ENCODE measurements around the gene ARL13B. TPM values are rescaled to one million over a fixed set of nuclear protein-coding genes. Genes with fewer than 3 reads are reported as not detected.
"Not testable (repeated sequence)": the region's sequence is repeated elsewhere in the genome, so short reads cannot be mapped to it uniquely, and the experiment has no call there.

ARL13B gene
- total RNA-seq, 1 experiment from 2014 or later = 9.3 TPM

DNA sequence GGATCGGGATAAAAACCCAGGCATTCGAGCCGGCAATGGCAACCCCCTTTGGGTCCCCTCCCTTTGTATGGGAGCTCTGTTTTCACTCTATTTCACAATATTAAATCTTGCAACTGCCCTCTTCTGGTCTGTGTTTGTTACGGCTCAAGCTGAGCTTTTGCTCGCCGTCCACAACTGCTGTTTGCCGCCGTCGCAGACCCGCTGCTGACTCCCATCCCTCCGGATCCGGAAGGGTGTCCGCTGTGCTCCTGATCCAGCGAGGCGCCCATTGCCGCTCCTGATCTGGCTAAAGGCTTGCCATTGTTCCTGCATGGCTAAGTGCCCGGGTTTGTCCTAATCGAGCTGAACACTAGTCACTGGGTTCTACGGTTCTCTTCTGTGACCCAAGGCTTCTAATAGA, 14.8 kb upstream of the ARL13B start:
- ATAC-seq; DNase-seq (ENCODE audit: low spot score); H3K4me3 Mint-ChIP-seq; CTCF ChIA-PET; H3K4me1 Mint-ChIP-seq; H3K27ac Mint-ChIP-seq; H3K27me3 Mint-ChIP-seq (ENCODE audit: low read depth); POLR2A ChIA-PET: not testable (repeated sequence)
- Mint-ChIP-seq H3K9me3 (peaks cover 73% of the 10 kb centered on the region), H3K36me3 (peaks cover 41% of the 10 kb centered on the region)

DNA sequence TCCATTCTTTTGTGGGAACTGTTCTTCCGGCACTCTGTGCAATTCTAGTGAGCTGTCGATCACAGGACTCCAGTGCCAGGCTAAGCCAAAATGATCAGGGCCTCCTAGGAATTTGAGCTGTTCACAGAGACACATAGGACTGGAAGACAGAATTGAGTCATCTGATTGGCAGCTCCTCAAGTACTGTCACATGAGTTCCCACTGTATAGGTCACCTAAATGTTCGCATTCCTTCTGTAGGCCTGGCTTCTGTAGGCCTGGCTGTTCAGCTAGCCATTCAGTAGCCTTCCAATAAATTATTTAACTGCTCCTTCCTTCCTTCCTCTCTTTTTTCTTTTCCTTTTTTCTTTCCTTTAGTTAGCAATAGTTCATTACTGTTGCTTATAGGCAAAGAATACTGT, 10.5 kb upstream of the ARL13B start:
- Mint-ChIP-seq H3K36me3 (peaks cover 16% of the 10 kb centered on the region), H3K9me3 (peaks cover 38% of the 10 kb centered on the region), H3K4me3 (no peak overlapping the region), H3K4me1 (peaks cover 10% of the 10 kb centered on the region), H3K27me3 (ENCODE audit: low read depth) (peaks cover 24% of the 10 kb centered on the region), H3K27ac (no peak overlapping the region)
- CTCF ChIA-PET = interaction anchor here (1.1 kb wide), 1 partner anchor 133 kb away, joined by 3 read pairs; no protein-coding TSS in a partner anchor
- no peak for ATAC-seq
- DNase-seq (ENCODE audit: low spot score) = no peak
- POLR2A ChIA-PET = no interaction called here
- TF ChIP-seq SOX15 (CRISPR knock-in tag; IDR thresholded peaks at IDR 0.05) (no peak), FOXP1 (CRISPR knock-in tag; IDR thresholded peaks at IDR 0.05; ENCODE audit: borderline replicate concordance) (no peak), MXD4 (CRISPR knock-in tag; IDR thresholded peaks at IDR 0.05; ENCODE audit: borderline replicate concordance) (no peak), ZNF263 (CRISPR knock-in tag; IDR thresholded peaks at IDR 0.05; ENCODE audit: low read depth) (no peak), NFATC4 (CRISPR knock-in tag; IDR thresholded peaks at IDR 0.05) (no peak), ZNF232 (CRISPR knock-in tag; IDR thresholded peaks at IDR 0.05) (no peak), ZNF423 (CRISPR knock-in tag; IDR thresholded peaks at IDR 0.05) (no peak), GABPB1 (CRISPR knock-in tag; IDR thresholded peaks at IDR 0.05) (no peak), GRHL2 (CRISPR knock-in tag; IDR thresholded peaks at IDR 0.05; ENCODE audit: insufficient replicate concordance, severe bottlenecking) (no peak), NR2C2 (CRISPR knock-in tag; IDR thresholded peaks at IDR 0.05) (no peak), MYBL2 (CRISPR knock-in tag; IDR thresholded peaks at IDR 0.05) (no peak), ZNF121 (CRISPR knock-in tag; IDR thresholded peaks at IDR 0.05) (no peak)
- TF ChIP-seq, protein P1, sequence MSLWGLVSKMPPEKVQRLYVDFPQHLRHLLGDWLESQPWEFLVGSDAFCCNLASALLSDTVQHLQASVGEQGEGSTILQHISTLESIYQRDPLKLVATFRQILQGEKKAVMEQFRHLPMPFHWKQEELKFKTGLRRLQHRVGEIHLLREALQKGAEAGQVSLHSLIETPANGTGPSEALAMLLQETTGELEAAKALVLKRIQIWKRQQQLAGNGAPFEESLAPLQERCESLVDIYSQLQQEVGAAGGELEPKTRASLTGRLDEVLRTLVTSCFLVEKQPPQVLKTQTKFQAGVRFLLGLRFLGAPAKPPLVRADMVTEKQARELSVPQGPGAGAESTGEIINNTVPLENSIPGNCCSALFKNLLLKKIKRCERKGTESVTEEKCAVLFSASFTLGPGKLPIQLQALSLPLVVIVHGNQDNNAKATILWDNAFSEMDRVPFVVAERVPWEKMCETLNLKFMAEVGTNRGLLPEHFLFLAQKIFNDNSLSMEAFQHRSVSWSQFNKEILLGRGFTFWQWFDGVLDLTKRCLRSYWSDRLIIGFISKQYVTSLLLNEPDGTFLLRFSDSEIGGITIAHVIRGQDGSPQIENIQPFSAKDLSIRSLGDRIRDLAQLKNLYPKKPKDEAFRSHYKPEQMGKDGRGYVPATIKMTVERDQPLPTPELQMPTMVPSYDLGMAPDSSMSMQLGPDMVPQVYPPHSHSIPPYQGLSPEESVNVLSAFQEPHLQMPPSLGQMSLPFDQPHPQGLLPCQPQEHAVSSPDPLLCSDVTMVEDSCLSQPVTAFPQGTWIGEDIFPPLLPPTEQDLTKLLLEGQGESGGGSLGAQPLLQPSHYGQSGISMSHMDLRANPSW (CRISPR knock-in tag; conservative IDR thresholded peaks at IDR 0.05; ENCODE audit: low read depth) = no peak
- TF ChIP-seq, protein P2, sequence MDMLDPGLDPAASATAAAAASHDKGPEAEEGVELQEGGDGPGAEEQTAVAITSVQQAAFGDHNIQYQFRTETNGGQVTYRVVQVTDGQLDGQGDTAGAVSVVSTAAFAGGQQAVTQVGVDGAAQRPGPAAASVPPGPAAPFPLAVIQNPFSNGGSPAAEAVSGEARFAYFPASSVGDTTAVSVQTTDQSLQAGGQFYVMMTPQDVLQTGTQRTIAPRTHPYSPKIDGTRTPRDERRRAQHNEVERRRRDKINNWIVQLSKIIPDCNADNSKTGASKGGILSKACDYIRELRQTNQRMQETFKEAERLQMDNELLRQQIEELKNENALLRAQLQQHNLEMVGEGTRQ (CRISPR knock-in tag; IDR thresholded peaks at IDR 0.05) = no peak
- TF ChIP-seq, protein P3, sequence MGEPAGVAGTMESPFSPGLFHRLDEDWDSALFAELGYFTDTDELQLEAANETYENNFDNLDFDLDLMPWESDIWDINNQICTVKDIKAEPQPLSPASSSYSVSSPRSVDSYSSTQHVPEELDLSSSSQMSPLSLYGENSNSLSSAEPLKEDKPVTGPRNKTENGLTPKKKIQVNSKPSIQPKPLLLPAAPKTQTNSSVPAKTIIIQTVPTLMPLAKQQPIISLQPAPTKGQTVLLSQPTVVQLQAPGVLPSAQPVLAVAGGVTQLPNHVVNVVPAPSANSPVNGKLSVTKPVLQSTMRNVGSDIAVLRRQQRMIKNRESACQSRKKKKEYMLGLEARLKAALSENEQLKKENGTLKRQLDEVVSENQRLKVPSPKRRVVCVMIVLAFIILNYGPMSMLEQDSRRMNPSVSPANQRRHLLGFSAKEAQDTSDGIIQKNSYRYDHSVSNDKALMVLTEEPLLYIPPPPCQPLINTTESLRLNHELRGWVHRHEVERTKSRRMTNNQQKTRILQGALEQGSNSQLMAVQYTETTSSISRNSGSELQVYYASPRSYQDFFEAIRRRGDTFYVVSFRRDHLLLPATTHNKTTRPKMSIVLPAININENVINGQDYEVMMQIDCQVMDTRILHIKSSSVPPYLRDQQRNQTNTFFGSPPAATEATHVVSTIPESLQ (CRISPR knock-in tag; IDR thresholded peaks at IDR 0.05) = no peak
- TF ChIP-seq, protein P4, sequence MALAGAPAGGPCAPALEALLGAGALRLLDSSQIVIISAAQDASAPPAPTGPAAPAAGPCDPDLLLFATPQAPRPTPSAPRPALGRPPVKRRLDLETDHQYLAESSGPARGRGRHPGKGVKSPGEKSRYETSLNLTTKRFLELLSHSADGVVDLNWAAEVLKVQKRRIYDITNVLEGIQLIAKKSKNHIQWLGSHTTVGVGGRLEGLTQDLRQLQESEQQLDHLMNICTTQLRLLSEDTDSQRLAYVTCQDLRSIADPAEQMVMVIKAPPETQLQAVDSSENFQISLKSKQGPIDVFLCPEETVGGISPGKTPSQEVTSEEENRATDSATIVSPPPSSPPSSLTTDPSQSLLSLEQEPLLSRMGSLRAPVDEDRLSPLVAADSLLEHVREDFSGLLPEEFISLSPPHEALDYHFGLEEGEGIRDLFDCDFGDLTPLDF (CRISPR knock-in tag; IDR thresholded peaks at IDR 0.05) = no peak
- TF ChIP-seq, protein P5, sequence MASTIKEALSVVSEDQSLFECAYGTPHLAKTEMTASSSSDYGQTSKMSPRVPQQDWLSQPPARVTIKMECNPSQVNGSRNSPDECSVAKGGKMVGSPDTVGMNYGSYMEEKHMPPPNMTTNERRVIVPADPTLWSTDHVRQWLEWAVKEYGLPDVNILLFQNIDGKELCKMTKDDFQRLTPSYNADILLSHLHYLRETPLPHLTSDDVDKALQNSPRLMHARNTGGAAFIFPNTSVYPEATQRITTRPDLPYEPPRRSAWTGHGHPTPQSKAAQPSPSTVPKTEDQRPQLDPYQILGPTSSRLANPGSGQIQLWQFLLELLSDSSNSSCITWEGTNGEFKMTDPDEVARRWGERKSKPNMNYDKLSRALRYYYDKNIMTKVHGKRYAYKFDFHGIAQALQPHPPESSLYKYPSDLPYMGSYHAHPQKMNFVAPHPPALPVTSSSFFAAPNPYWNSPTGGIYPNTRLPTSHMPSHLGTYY (CRISPR knock-in tag; IDR thresholded peaks at IDR 0.05) = no peak
- TF ChIP-seq, protein P6, sequence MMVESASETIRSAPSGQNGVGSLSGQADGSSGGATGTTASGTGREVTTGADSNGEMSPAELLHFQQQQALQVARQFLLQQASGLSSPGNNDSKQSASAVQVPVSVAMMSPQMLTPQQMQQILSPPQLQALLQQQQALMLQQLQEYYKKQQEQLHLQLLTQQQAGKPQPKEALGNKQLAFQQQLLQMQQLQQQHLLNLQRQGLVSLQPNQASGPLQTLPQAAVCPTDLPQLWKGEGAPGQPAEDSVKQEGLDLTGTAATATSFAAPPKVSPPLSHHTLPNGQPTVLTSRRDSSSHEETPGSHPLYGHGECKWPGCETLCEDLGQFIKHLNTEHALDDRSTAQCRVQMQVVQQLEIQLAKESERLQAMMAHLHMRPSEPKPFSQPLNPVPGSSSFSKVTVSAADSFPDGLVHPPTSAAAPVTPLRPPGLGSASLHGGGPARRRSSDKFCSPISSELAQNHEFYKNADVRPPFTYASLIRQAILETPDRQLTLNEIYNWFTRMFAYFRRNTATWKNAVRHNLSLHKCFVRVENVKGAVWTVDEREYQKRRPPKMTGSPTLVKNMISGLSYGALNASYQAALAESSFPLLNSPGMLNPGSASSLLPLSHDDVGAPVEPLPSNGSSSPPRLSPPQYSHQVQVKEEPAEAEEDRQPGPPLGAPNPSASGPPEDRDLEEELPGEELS (CRISPR knock-in tag; IDR thresholded peaks at IDR 0.05) = no peak
- TF ChIP-seq, protein P7, sequence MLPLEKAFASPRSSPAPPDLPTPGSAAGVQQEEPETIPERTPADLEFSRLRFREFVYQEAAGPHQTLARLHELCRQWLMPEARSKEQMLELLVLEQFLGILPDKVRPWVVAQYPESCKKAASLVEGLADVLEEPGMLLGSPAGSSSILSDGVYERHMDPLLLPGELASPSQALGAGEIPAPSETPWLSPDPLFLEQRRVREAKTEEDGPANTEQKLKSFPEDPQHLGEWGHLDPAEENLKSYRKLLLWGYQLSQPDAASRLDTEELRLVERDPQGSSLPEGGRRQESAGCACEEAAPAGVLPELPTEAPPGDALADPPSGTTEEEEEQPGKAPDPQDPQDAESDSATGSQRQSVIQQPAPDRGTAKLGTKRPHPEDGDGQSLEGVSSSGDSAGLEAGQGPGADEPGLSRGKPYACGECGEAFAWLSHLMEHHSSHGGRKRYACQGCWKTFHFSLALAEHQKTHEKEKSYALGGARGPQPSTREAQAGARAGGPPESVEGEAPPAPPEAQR (CRISPR knock-in tag; IDR thresholded peaks at IDR 0.05) = no peak
- TF ChIP-seq, protein P8, sequence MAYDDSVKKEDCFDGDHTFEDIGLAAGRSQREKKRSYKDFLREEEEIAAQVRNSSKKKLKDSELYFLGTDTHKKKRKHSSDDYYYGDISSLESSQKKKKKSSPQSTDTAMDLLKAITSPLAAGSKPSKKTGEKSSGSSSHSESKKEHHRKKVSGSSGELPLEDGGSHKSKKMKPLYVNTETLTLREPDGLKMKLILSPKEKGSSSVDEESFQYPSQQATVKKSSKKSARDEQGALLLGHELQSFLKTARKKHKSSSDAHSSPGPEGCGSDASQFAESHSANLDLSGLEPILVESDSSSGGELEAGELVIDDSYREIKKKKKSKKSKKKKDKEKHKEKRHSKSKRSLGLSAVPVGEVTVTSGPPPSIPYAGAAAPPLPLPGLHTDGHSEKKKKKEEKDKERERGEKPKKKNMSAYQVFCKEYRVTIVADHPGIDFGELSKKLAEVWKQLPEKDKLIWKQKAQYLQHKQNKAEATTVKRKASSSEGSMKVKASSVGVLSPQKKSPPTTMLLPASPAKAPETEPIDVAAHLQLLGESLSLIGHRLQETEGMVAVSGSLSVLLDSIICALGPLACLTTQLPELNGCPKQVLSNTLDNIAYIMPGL (CRISPR knock-in tag; IDR thresholded peaks at IDR 0.05) = no peak

Measured in WTC11 (cell line).